ENCODE measurements around the gene KIF26B.

The KIF26B gene

DNA sequence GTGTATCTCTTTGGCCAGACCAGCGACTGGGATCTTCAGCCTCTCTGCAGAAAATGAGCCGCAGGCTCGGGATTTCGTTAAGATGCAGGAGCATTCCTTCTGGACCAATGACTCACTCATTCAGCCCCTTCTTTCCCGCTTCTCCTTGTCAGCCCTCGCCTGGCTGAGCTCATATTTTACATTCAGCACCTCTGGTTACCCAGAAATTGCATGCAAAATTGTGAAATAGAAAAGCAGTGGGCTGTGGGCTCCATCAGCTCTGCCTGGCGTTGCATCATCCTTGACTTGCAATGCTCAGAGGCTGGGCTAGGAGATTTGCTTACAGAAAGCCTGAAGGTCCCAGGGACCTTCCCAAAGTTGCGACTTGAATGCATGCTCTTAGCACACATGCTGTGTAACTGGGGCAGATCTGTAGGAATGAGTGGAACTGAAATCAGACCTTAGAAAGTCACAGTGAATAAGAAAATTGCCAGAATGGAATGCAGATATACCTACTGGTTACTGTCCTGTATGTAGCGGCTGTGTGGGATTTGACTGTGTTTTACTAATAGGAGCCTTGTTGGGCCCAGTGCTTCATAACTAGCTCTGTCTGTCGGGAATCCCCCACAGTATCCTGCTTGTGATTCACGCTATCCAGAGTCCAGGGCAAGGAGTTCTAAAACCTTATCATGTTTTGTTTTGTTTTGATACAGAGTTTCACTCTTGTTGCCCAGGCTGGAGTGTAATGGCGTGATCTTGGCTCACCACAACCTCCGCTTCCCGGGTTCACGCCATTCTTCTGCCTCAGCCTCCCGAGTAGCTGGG, 444.8 kb downstream of the KIF26B start:
- DNase-seq (ENCODE audit: low read depth) = no peak

DNA sequence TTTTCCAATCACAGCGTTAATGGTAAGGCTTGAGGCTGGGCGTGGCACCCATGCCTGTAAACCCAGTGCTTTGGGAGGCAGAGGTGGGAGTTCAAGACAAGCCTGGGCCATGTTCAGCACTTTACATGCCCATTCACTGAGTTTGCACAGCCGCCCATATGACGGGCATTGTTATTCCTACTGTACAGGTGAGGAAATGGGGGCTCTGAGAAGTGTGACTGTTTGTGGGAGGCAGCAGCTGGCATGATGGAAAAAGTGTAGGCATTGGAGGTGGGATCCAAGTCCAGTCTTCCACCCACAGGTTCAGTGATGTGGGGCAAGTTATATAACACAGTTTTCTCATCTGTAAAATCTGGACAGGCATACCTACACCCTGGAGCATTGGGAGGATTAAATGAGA, 445.9 kb downstream of the KIF26B start:
- DNase-seq (ENCODE audit: low read depth) = no peak

DNA sequence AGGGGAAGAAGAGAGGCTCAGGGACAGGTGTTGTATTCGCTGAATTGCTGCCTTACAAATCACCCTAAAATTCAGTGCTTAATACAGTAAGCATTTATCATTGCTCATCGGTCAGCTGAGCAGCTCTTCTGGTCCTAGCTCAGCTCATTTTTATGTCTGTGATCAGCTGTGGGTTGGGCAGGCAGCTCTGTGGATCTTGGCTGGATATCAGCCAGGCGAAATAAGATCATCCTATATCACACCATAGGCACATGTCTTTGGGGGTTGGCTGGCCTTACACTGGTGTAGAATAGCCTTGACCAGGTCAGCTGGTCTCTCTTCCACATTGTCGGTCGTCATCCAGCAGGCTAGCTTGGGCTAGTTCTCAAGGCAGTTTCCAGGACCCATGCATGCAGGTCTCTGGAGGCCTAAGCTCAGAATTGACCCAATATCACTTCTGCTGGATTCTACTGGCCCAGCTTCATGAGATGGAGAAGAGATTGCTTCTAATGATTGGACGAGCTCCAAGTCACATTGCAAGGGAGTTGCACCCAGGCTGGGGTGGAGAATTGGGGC, 448.6 kb downstream of the KIF26B start:
- no peak for DNase-seq (ENCODE audit: low read depth)

DNA sequence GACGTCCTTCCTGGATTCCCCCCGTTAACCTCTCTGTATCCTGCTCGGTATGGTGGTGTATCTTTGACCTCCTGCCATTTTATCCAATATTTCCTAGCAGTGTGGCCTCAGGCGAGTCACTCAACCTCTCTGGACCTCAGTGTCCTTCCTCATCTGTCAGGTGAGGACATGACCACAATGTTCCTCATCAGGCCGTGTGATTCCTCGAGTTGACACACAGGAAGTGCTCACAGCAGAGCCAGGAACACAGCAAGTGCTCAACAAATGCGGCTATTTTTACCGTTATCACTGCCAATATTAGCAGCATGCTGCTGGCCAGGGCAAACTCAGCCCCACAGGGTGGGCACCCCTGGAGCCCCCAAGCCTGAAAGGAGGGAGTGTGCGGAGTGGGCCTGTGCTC, 450.2 kb downstream of the KIF26B start:
- no peak for DNase-seq (ENCODE audit: low read depth)

DNA sequence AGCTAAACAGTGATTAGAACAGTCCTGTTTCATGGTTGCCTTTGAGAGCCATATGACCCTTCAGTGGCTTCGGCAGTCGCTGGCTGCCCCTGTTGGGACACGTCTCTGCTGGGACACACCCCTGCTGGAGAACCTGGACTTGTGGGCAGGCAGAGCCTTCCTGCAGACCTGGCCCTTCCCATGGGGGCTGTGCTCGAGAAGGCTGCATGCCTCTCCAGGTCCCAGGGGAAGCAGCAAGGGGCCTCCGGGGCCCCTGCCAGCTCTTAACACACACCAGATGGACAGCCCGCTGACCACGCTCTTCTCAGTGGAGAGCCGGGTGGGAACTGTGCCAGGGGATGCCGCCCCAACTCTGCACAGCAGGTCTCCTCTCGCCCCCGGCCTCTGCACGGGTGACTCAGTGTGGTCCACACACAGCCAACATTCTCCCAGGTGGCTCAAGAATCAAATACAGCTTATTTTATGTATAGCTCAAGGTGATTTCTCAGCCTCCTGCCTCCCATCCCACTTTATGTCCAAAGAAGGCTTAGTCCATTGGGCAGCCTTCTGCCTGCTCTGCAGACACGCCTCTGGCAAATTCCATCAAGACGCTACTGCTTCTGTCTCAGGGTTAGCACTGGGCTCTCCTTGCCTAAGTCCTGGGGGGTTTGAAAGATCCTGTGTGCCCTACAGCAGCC, 450.8 kb downstream of the KIF26B start:
- DNase-seq (ENCODE audit: low read depth) = no peak

DNA sequence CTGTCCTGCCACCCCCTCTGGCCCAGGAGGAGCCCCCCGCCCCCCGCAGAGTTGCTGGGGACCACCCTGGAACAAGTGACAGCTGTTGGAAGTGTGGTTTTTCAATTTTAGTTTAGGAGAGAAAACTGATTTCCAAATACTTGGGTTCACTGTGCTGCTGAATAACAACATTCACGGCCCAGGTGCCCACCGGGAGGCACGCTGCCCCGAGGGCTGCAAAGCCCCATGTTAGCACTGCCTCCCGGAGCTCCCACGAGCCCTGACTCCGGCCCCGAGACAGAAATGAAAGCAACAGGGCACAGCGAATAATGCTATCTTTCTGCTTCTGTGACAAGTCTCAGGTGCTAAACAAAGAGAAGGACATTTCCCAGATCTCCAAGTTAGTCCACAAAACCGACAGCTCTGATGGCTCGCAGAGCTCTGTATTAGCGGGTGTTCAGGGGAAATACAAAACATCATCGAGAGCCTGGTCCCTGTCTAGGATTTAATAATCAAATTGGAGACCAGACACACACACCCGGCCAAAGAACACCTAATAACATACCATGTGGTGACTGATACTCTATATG, 451.5 kb downstream of the KIF26B start:
- DNase-seq (ENCODE audit: low read depth) = no peak

DNA sequence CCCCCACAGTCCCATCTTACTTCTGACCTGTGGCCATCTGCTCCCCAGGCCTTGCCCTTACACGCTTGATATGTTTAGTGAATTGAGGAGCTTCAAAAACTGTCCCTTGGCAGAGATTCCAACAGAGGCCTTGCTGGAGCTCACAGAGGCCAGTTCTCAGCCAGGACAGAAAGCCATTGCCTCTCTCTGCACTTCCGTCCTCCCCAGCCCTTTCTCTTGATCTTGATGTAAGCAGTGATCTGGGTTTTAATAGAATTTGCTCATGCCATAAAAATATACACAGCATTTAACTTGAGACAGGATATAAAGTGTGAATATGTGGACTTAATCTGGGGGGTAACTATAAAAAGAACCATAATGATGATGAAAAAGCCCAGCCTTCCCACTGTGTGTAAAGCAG, 453.5 kb downstream of the KIF26B start:
- DNase-seq (ENCODE audit: low read depth) = no peak

DNA sequence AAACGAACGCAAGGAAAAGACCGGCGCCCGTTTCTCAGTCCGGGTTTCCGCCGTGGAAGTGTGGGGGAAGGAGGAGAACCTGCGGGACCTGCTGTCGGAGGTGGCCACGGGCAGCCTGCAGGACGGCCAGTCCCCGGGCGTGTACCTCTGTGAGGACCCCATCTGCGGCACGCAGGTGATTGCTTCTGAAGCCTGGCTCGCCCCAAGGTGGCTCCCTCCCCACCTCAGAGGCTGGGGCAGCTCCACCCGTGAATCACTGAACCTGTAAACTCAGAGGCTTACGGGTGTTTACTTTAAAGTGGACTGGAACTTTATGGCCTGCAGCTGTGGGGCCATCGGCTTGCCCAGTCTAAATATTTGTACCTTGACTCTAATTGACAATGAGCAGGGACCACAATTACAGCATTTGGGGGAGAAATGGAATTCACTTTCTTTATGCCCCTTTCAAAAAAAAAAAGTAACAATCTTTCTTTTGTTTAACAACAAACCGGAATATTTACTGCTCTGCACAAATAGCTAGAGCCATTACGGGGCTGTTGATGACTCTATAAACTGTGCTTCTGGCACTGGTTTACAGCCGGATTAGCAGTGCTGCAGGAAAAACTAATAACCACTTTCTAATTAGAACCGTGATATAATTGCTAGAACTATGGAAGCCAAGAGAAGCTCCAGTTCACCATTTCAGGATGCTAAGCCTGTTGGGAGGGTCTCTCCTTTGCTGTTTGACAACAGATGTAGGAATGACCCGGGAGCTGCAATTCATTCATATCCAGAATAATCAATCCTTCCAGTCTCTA, 454.8 kb downstream of the KIF26B start:
- DNase-seq (ENCODE audit: low read depth) = no peak

DNA sequence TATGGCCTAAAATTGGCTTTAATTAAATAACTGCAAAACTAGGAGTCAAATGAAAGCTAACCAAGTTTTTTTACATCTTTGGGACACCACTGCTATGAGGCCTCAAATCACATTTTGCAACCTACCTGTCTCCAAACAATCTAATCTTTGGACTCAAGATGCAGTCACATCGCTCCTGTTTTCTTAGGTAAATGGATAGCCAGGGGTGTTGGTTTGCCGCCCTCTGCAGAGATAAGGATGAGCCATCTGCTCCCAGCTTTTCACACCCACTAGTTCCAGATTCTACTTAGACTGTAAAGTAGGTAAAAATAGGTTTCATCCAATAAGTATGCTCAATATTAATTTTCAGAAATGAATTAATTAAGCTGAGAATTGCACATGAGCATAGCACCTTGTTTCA, 456.5 kb downstream of the KIF26B start:
- DNase-seq (ENCODE audit: low read depth) = no peak

DNA sequence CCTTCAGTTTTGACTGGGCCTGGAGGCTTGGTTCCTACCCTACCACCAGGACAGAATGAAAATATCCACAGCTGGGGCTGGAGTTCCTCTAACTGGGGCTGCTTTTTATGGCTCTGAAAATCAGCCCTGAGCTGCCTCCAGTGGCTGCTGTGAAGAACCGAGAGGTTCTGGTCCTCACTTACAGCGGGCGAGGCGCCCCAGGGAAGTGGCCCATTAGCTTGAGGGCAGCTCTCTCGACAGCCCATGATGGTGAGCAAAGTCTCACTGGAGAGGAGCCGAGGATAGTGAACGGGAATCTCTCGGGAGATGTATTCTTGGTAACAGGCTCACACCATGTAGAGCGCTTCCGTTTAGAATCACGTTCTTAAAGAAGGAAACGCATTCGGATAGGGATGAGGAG, 459.7 kb downstream of the KIF26B start:
- no peak for DNase-seq (ENCODE audit: low read depth)

DNA sequence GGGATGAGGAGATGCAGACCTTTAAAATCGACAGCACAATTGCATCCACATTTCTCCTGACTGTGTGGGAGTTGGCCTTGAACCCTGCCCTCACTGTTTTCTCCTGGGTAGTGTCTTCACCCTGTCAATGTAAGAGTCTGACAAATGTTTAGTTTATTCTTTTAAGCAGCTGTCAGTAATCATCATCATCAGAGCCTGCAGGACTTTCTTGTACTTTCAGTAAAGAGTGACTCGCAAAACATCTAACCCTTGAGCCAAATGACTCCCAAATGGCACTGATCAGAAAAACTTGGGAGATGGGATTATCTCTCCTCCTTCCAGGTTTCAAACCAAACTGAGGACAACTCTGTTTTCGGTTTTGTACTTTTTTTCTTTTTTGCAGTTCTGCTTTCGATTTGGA, 460.2 kb downstream of the KIF26B start:
- DNase-seq (ENCODE audit: low read depth) = no peak

DNA sequence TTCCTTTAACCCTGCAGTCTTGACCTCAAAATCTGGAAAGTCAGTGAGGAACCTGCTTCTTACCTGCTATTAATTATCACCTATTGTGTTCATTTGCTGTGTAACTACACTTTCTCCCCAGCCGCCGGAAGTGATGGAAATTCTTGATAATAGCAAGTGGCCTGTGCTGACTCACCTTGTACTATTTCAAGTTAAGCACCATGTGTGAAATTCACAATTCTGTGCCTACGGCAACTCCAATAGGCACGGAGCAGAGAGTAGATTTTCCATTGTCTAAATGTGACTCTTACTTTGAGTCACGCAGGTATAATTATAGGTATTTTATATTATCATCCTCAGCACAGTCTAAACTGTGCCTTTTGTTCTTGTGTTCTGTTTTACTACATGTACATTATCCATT, 466.8 kb downstream of the KIF26B start:
- no peak for DNase-seq (ENCODE audit: low read depth)

DNA sequence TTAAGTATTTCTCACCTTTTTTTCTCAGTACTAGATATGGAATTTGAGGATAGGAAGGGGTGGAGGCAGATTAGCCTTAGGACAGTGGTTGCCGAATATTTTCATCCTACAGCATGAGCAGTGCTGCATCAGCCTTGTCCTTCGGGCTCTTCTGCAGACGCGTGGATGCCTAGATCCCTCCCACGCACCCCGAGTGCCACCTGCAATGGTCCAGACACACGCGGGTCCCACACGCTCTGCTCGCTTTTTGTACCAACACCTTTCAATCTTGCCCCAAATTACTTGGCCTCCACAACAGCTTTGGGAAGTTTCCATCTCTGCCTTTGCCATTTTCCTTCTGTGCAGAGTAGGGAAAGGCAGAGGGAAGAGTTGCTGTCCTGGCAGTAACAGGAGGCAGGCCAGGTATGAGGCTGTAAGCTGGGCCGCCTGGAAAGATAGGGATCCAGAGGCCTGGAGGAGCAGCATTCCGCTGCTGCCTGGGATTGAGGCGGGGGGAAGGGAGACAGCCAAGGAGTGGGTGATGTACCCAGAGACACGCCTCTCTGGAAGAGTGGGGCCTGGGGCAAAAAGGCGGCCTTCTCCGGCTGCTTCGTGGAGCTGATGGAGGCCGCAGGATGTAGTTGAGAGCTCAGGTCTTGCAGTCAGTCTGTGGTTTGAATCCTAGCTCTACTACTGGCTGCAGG, 467.7 kb downstream of the KIF26B start:
- no peak for DNase-seq (ENCODE audit: low read depth)

DNA sequence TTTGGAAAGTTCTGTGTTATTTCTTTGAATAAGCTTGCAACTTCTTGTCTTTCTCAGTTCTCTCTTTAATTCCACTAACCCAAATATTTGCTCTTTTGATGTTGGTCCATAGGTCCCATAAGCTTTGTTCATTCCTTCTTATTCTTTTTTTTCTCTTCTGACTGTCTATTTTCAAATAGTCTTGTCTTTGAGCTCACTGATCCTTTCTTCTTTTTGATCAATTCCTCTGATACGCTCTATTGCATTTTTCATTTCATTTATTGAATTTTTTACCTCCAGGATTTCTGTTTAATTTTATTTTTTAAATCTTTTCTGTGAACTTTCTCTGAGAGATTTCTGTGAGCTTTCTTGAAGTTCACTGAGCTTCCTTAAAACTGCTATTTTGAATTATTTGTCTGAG, 486.6 kb downstream of the KIF26B start:
- no peak for DNase-seq (ENCODE audit: low read depth)

DNA sequence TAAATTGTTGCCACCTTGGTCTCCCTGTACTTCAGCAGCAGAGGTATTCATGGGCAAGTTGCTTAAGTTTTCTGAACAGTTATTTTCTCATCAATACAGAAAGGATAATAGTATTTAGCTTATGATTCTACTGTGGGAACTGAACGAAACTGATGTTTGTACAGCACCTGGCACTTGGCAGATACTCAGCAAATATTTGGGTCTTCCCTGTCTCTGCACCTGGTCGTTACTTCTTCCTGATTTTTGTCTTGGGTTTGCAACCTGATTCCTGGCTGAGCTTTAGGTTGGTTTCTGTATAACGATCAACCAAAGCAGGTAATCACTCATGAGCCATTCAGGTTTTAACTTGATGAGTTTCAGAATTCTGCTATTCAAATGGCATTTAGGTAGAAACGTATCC, 490.6 kb downstream of the KIF26B start:
- no peak for DNase-seq (ENCODE audit: low read depth)

DNA sequence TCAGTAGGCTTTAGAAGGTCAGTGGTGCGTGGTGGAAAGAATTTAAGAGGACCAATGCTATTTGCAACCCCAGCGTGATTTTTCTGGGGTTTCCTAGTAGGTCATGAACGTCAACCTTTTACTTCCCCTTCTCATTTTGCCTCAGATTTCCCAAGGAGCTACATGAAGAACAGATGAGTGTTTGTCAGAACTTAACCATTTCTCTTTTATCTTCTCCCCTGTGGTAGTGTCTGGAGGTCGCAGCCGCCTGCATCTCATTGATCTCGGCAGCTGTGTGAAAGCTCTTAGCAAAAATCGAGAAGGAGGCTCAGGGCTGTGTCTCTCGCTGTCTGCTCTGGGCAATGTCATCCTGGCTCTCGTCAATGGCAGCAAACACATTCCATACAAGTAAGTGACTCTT, 491.1 kb downstream of the KIF26B start:
- no peak for DNase-seq (ENCODE audit: low read depth)

DNA sequence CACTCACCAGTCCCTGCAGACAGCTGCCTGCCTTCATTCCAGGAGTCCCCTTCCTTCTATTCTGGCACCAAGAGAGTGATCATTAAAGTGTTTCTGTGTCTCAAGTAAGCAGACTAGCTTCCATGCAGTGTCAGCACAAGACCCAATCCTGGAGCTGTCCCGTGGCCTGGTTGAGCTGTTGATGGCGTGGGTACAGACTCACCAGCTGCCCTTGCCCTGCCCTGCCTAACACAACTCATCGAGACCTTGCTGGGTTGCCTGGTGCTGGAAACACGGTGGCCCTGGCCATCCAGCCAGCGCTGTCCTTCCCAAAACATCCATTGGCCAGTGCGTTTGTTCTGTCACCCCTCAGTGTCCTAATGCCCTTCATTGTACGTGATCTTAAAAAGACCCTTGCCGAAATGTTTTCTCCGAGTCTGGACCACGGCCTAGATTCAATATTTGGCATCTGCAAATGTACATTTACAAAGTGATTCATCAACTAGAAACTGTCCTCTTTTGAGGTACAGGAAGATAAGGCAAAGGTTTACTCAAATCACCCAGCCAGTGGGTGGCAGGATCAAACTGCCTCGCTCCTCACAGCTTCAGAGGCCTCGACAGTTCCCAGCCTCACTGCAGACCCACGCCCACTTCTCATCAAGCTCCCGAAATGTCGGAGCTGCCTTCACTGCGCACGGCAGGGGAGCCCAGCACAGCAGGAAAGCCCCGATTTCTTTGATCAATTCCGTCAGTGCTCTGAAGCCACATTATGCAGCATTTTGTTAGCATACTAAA, 494.2 kb downstream of the KIF26B start:
- DNase-seq (ENCODE audit: low read depth) = no peak

DNA sequence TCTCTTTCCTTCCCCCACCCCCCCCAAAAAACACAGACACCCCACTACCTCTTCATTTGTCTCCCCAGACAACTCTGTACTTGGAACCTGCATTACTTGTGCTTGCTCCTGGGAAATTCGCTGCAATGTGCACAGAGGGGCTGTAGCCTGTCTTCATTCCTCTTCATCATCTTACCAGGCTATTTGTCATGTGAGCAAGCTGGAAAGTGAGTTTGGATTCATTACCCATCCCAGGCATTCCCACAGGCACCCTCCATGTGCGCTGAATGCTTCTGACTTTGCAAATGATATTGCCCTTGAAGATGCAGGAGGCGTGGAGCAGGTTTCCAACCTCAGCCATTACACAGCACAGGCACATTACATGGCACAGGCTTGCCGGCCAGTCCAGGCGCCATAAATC, 494.9 kb downstream of the KIF26B start:
- no peak for DNase-seq (ENCODE audit: low read depth)

DNA sequence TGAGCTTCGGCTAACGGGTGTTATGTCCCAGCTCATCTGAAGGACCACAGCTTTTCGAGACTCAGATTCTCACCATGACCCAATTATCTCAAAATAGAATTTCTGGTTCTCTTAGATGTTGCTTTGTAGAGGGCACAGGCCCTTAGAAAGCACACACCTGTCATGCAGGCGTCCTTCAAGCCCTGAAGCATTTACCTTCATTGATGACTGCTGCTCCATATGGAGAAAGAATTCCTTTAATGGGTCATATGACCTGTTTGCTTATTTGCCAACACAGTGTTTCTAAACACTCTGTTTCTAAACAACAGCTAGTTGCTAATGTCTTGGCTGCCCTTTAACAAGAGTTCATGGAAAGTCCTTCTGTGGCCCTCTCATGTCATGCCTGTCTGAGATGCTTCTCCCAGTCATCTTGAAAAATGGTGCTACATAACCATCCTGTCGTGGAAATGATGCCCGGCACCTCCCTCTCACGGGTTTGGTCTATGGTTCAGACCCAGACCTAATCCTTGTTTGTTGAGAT, 495.7 kb downstream of the KIF26B start:
- no peak for DNase-seq (ENCODE audit: low read depth)

DNA sequence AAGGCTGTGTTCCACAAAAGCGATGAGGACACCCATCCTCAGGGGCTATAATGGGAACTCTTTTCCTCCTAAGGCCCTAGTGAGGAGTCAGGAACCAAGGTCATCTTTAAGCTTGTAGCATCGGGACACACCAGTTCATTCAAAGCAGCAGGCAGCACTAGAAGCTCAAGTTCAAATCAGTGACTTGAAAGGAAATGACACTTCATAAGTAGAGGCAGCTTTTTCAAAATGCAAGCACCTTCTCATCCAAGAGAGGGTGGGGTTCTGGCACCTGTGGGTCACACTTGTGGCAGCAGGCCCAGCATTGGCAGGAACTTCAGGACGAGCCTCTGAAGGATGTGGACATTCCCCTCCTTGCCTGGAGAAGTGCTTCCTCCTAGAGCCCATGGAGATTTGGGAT, 496.3 kb downstream of the KIF26B start:
- DNase-seq (ENCODE audit: low read depth) = no peak

DNA sequence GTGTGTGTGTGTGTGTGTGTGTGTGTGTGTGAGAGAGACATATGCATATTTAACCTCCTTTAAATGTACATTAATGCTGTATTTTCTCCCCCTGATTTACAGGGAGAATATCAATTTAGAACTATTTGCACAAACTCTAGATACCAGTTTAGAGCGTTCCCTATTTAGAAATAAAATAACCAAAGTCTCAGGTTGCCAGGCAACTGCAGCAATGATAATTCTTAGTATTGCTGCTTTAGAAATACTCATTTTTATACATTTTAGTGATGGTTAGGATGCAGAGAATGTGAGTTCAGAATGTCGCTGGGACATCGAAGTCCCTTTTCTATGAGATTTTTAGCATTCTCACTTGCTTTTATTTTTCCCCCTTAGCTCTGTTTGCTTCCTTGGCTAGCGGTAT, 497.3 kb downstream of the KIF26B start:
- DNase-seq (ENCODE audit: low read depth) = no peak

All from activated T-helper 1 cell treated with Interleukin-2 at 50 U/mL for 16 hours (primary cell).